Brain microvascular endothelial cell (primary cell): Measurements from ENCODE around the gene SASH1.

ENCODE experiments used
- DNase-seq: peaks from one replicate; pipeline ENCODE4 v3.0.0-alpha.2; 2020
- H3K27ac ChIP-seq: fragments of 250-450 bp; sonication (Bioruptor Pico); 2 replicates; pipeline ENCODE4 v1.5.1; 2020; ENCODE audit warnings: mild to moderate bottlenecking, moderate library complexity
- H3K27me3 ChIP-seq: fragments of 250-450 bp; sonication (Bioruptor Pico); replicated peaks from 2 replicates; pipeline ENCODE4 v1.5.1; 2020; ENCODE audit warnings: mild to moderate bottlenecking
- H3K36me3 ChIP-seq: fragments of 250-450 bp; sonication (Bioruptor Pico); replicated peaks from 2 replicates; pipeline ENCODE4 v1.5.1; 2020; ENCODE audit warnings: mild to moderate bottlenecking
- H3K4me3 ChIP-seq: 2 replicates; pipeline ENCODE4 v1.5.1; 2011; ENCODE audit warnings: low read depth, mild to moderate bottlenecking, control low read depth, low read length, moderate library complexity
- CTCF ChIP-seq: IDR thresholded peaks from 2 replicates; pipeline ENCODE4 v1.5.1; 2011; ENCODE audit warnings: low read depth, mild to moderate bottlenecking, moderate library complexity, low read length, control low read depth, inconsistent platforms; ENCODE audit errors: missing control alignments
- in situ Hi-C: cut with HindIII; loops from 2 replicates; pipeline ENCODE4 v1.10.0; 2017; ENCODE audit warnings: low sequenced_read_pairs, low pct_ligation_motif_present

The SASH1 gene

GRCh38 chr6:148523551-148523950, 180.9 kb downstream of the SASH1 start:
- DNase-seq, result no peak
- H3K27ac ChIP-seq, result peak overlapping the region; percentile 100
- H3K4me3 ChIP-seq, result no peak overlapping the region
- H3K27me3 ChIP-seq, result no peaks in the 10 kb centered on the region
- in situ Hi-C loops, result no loop called here
- no peak for TF ChIP-seq CTCF
- peaks cover 12% of the 10 kb centered on the region for H3K36me3 ChIP-seq

GRCh38 chr6:148524471-148524882, 181.8 kb downstream of the SASH1 start:
- in situ Hi-C loops, result no loop called here
- DNase-seq, result peak; percentile 76
- peak overlapping the region; percentile 4 for H3K4me3 ChIP-seq
- H3K36me3 ChIP-seq, result peaks cover 12% of the 10 kb centered on the region
- H3K27ac ChIP-seq, result peak overlapping the region; percentile 100
- no peaks in the 10 kb centered on the region for H3K27me3 ChIP-seq
- TF ChIP-seq CTCF, result no peak

GRCh38 chr6:148524976-148525375, 182.3 kb downstream of the SASH1 start:
- no peak for TF ChIP-seq CTCF
- Histone ChIP-seq H3K27me3 (no peaks in the 10 kb centered on the region), H3K36me3 (peaks cover 9% of the 10 kb centered on the region), H3K27ac (peak overlapping the region; percentile 100), H3K4me3 (peak overlapping the region; percentile 6)
- in situ Hi-C loops, result loop anchor here (25.0 kb wide), 1 partner anchor 263 kb away; no protein-coding TSS in a partner anchor
- DNase-seq, result peak; percentile 84

GRCh38 chr6:148525453-148525852, 182.8 kb downstream of the SASH1 start:
- H3K27me3 ChIP-seq, result no peaks in the 10 kb centered on the region
- H3K36me3 ChIP-seq, result peaks cover 4% of the 10 kb centered on the region
- no peak for TF ChIP-seq CTCF
- in situ Hi-C loops, result loop anchor here (25.0 kb wide), 1 partner anchor 263 kb away; no protein-coding TSS in a partner anchor
- no peak overlapping the region for H3K4me3 ChIP-seq
- H3K27ac ChIP-seq, result peak overlapping the region; percentile 100
- peak; percentile 95 for DNase-seq

- no peak for TF ChIP-seq CTCF
- H3K36me3 ChIP-seq, result peaks cover 3% of the 10 kb centered on the region
- H3K4me3 ChIP-seq, result no peak overlapping the region
- H3K27ac ChIP-seq, result peak overlapping the region; percentile 100
- in situ Hi-C loops, result loop anchor here (25.0 kb wide), 1 partner anchor 264 kb away; no protein-coding TSS in a partner anchor
- no peaks in the 10 kb centered on the region for H3K27me3 ChIP-seq
- no peak for DNase-seq
Measured at GRCh38 chr6:148526145-148526544, 183.5 kb downstream of the SASH1 start.

- no peaks in the 10 kb centered on the region for H3K27me3 ChIP-seq
- peak; percentile 68 for TF ChIP-seq CTCF
- no peak for DNase-seq
- no peak overlapping the region for H3K27ac ChIP-seq
- in situ Hi-C loops, result loop anchor here (25.0 kb wide), 1 partner anchor 266 kb away; no protein-coding TSS in a partner anchor
- H3K36me3 ChIP-seq, result peaks cover 17% of the 10 kb centered on the region
- H3K4me3 ChIP-seq, result no peak overlapping the region
Measured at GRCh38 chr6:148528292-148528691, 185.7 kb downstream of the SASH1 start.
